ENCODE data around the gene PSMD3.

DNA sequence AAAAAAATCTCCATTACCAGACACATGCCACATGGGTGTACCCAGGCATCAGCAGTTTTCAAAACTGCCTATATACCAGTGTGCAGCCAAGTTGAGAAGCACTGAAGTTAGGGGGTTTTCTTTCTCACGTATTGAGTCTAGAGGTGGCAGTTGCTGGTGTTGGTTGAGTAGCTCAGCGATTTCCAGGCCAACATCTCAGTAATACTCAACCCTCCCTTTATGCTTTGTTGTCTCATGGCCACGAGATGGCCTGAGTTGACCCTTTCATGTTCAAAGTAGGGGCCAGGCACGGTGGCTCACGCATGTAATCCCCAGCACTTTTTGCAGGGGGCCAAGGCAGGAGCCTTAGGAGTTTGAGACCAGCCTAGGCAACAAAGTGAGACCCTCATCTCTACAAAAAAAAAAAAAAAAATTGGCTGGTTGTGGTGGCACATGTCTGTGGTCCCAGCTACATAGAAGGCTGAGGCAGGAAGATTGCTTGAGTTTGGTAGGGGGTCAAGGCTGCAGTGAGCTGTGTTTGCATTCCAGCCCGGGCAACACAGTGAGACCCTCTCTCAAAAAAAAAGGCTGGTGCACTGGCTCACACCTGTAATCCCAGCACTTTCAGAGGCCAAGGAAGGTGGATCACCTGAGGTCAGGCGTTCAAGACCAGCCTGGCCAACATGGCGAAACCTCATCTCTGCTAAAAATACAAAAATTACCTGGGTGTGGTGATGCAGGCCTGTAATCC, 42.3 kb upstream of the PSMD3 start:
- TF ChIP-seq POLR2A (IDR thresholded peaks at IDR 0.05) = no peak
- TF ChIP-seq, protein P1, sequence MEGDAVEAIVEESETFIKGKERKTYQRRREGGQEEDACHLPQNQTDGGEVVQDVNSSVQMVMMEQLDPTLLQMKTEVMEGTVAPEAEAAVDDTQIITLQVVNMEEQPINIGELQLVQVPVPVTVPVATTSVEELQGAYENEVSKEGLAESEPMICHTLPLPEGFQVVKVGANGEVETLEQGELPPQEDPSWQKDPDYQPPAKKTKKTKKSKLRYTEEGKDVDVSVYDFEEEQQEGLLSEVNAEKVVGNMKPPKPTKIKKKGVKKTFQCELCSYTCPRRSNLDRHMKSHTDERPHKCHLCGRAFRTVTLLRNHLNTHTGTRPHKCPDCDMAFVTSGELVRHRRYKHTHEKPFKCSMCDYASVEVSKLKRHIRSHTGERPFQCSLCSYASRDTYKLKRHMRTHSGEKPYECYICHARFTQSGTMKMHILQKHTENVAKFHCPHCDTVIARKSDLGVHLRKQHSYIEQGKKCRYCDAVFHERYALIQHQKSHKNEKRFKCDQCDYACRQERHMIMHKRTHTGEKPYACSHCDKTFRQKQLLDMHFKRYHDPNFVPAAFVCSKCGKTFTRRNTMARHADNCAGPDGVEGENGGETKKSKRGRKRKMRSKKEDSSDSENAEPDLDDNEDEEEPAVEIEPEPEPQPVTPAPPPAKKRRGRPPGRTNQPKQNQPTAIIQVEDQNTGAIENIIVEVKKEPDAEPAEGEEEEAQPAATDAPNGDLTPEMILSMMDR (IDR thresholded peaks at IDR 0.05) = no peak
